ENCODE measurements around the gene RALY. TPM values are rescaled to one million over a fixed set of nuclear protein-coding genes. Genes with fewer than 3 reads are reported as not detected.

RALY gene
- total RNA-seq, 1 experiment from 2014 or later: 164 TPM

DNA sequence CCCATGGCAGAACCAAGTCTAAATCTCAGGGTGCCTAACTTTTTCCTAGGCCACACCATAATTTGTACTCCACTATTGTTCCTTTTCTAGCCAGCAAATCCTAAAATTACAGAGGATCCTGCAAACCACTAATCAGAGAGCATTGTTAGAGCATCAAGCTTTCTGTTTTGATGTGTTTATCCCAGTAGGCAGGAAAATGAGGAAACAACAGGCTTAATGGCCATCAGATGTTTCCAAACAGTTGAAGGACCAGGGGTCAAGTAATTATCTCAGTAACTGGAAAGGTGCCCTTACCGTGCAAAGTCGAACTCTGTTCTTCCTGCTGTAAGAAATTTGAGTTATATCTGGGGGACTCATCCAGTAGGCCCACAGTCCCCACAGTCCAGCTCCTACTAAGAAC, 58.7 kb downstream of the RALY start:
- TF ChIP-seq SIN3A (IDR thresholded peaks at IDR 0.05; ENCODE audit: borderline replicate concordance, insufficient read depth, low read depth, low read length): no peak
- TF ChIP-seq, protein P1, sequence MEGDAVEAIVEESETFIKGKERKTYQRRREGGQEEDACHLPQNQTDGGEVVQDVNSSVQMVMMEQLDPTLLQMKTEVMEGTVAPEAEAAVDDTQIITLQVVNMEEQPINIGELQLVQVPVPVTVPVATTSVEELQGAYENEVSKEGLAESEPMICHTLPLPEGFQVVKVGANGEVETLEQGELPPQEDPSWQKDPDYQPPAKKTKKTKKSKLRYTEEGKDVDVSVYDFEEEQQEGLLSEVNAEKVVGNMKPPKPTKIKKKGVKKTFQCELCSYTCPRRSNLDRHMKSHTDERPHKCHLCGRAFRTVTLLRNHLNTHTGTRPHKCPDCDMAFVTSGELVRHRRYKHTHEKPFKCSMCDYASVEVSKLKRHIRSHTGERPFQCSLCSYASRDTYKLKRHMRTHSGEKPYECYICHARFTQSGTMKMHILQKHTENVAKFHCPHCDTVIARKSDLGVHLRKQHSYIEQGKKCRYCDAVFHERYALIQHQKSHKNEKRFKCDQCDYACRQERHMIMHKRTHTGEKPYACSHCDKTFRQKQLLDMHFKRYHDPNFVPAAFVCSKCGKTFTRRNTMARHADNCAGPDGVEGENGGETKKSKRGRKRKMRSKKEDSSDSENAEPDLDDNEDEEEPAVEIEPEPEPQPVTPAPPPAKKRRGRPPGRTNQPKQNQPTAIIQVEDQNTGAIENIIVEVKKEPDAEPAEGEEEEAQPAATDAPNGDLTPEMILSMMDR (IDR thresholded peaks at IDR 0.05): no peak
- TF ChIP-seq, protein P2, sequence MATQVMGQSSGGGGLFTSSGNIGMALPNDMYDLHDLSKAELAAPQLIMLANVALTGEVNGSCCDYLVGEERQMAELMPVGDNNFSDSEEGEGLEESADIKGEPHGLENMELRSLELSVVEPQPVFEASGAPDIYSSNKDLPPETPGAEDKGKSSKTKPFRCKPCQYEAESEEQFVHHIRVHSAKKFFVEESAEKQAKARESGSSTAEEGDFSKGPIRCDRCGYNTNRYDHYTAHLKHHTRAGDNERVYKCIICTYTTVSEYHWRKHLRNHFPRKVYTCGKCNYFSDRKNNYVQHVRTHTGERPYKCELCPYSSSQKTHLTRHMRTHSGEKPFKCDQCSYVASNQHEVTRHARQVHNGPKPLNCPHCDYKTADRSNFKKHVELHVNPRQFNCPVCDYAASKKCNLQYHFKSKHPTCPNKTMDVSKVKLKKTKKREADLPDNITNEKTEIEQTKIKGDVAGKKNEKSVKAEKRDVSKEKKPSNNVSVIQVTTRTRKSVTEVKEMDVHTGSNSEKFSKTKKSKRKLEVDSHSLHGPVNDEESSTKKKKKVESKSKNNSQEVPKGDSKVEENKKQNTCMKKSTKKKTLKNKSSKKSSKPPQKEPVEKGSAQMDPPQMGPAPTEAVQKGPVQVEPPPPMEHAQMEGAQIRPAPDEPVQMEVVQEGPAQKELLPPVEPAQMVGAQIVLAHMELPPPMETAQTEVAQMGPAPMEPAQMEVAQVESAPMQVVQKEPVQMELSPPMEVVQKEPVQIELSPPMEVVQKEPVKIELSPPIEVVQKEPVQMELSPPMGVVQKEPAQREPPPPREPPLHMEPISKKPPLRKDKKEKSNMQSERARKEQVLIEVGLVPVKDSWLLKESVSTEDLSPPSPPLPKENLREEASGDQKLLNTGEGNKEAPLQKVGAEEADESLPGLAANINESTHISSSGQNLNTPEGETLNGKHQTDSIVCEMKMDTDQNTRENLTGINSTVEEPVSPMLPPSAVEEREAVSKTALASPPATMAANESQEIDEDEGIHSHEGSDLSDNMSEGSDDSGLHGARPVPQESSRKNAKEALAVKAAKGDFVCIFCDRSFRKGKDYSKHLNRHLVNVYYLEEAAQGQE (IDR thresholded peaks at IDR 0.05; ENCODE audit: insufficient read depth in 1 of 2, low read depth in 2 of 2, low read length in 1 of 2): no peak
- no peak for TF ChIP-seq POLR2AphosphoS5 (IDR thresholded peaks at IDR 0.05; ENCODE audit: low read depth, low read length)
- TF ChIP-seq TCF7L2 (IDR thresholded peaks at IDR 0.05; ENCODE audit: low read depth, low read length): no peak
- Histone ChIP-seq H3K27me3 (ENCODE audit: control insufficient read depth, insufficient read depth, low read length) (no peaks in the 10 kb centered on the region), H3K27ac (ENCODE audit: low read length) (no peak overlapping the region), H3K4me1 (ENCODE audit: control insufficient read depth, insufficient read depth, low read length) (no peaks in the 10 kb centered on the region), H3K36me3 (ENCODE audit: control insufficient read depth, insufficient read depth, low read length) (no peaks in the 10 kb centered on the region), H3K9me3 (ENCODE audit: control insufficient read depth, insufficient read depth, low read depth, low read length) (no peaks in the 10 kb centered on the region), H3K4me3 (ENCODE audit: low read depth in 2 of 2, low read length in 2 of 2) (no peak overlapping the region)
- CTCF ChIA-PET: interaction anchor here (0.6 to 0.7 kb wide), 2 partner anchors 38 to 177 kb away, joined by 4 read pairs; no protein-coding TSS in a partner anchor
- POLR2A ChIA-PET: interaction anchor here (0.6 kb wide), 1 partner anchor 700 kb away, joined by 8 read pairs; no protein-coding TSS in a partner anchor
- in situ Hi-C loops (cut with HindIII; ENCODE audit: low pct_unique_long_range_greater_than_20kb, low sequenced_read_pairs) (no loop called here), intact Hi-C loops (cut with micrococcal nuclease; ENCODE audit: unreplicated experiment) (no loop called here)
- no peak for ATAC-seq
- DNase-seq (ENCODE audit: low read depth, low spot score): no peak
- no TSS peak for BruUV-seq (replicated peaks)

DNA sequence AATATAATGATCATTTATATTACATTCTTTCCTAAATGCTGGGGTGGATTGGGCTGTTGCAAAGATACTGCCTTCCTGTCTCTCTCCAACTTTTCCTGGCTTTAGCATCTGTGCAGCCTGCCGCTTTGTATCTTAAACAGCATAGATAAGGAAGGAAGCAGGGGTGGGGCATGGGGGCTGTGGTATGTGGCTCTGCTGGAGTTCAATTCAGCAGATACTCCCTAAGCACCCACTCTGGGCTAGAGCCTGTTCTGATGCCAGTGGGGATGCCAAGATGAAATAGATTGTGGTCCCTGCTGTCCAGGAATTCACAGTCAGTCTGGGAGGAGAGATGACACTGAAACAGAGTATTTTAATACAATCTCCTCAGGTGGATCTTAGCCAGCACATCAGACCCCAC, 61.6 kb downstream of the RALY start:
- no peak overlapping the region for H3K27ac ChIP-seq (ENCODE audit: low read length)

More for the DNA sequence above, 61.6 kb downstream of the RALY start:
- ChIA-PET POLR2A (no interaction called here), CTCF (no interaction called here)
- intact Hi-C loops (cut with micrococcal nuclease; ENCODE audit: unreplicated experiment) (no loop called here), in situ Hi-C loops (cut with HindIII; ENCODE audit: low pct_unique_long_range_greater_than_20kb, low sequenced_read_pairs) (no loop called here)
- no peak overlapping the region for H3K4me3 ChIP-seq (ENCODE audit: low read depth in 2 of 2, low read length in 2 of 2)
- no peaks in the 10 kb centered on the region for H3K36me3 ChIP-seq (ENCODE audit: control insufficient read depth, insufficient read depth, low read length)
- TF ChIP-seq SIN3A (IDR thresholded peaks at IDR 0.05; ENCODE audit: borderline replicate concordance, insufficient read depth, low read depth, low read length): no peak
- no peak for TF ChIP-seq TCF7L2 (IDR thresholded peaks at IDR 0.05; ENCODE audit: low read depth, low read length)
- TF ChIP-seq, protein P2 (IDR thresholded peaks at IDR 0.05; ENCODE audit: insufficient read depth in 1 of 2, low read depth in 2 of 2, low read length in 1 of 2): no peak
- TF ChIP-seq POLR2AphosphoS5 (IDR thresholded peaks at IDR 0.05; ENCODE audit: low read depth, low read length): no peak
- TF ChIP-seq, protein P1 (IDR thresholded peaks at IDR 0.05): no peak
- no peak for ATAC-seq
- no TSS peak for BruUV-seq (replicated peaks)
- H3K27me3 ChIP-seq (ENCODE audit: control insufficient read depth, insufficient read depth, low read length): no peaks in the 10 kb centered on the region
- DNase-seq (ENCODE audit: low read depth, low spot score): no peak
- no peaks in the 10 kb centered on the region for H3K4me1 ChIP-seq (ENCODE audit: control insufficient read depth, insufficient read depth, low read length)
- H3K9me3 ChIP-seq (ENCODE audit: control insufficient read depth, insufficient read depth, low read depth, low read length): no peaks in the 10 kb centered on the region
